CD8-positive, alpha-beta memory T cell (primary cell): ENCODE results near the gene PAPOLG. TPM values are rescaled to one million over a fixed set of nuclear protein-coding genes. Genes with fewer than 3 reads are reported as not detected.

ENCODE experiments used
- CTCF ChIA-PET: fragments of 350-600 bp; sonication (Branson Sonifier 250); formaldehyde crosslinking; loops from one replicate; lab custom pipeline; 2021; ENCODE audit warnings: antibody characterized with exemption; lab: Charles Lee
- POLR2A ChIA-PET: fragments of 350-600 bp; sonication (Branson Sonifier 250); formaldehyde crosslinking; loops from one replicate; lab custom pipeline; 2021; ENCODE audit warnings: antibody characterized with exemption; lab: Charles Lee
- DNase-seq, 5 donors: peaks; one replicate each; pipeline versions ENCODE4 v3.0.0 to v3.0.0-alpha.2; 2020 to 2022; ENCODE audit warnings: mixed read lengths in 1 of 5
- H3K27ac ChIP-seq: one replicate; pipeline ENCODE4 v1.7.0; 2013; ENCODE audit warnings: low read depth, mild to moderate bottlenecking, low read length, moderate library complexity
- H3K27me3 ChIP-seq: 2 replicates; pipeline ENCODE4 v1.7.0; 2013; ENCODE audit warnings: low read length, mild to moderate bottlenecking; ENCODE audit not compliant: insufficient read depth, poor library complexity, severe bottlenecking
- H3K36me3 ChIP-seq: 2 replicates; pipeline ENCODE4 v1.7.0; 2013; ENCODE audit warnings: mild to moderate bottlenecking, low read length, moderate library complexity; ENCODE audit not compliant: insufficient read depth
- H3K4me1 ChIP-seq: 2 replicates; pipeline ENCODE4 v1.7.0; 2013; ENCODE audit warnings: mild to moderate bottlenecking, low read length, moderate library complexity; ENCODE audit not compliant: insufficient read depth
- H3K4me3 ChIP-seq: 2 replicates; pipeline ENCODE4 v1.7.0; 2013; ENCODE audit warnings: mild to moderate bottlenecking, low read length
- H3K9me3 ChIP-seq: 2 replicates; pipeline ENCODE4 v1.7.0; 2013; ENCODE audit warnings: mild to moderate bottlenecking, low read length
- H3K27ac Mint-ChIP-seq, 8 donors: one replicate each; pipeline ENCODE4 v1.8.0; 2020 to 2021; ENCODE audit warnings: mixed read lengths in 8 of 8, mild to moderate bottlenecking in 6 of 8, inconsistent platforms in 3 of 8, moderate library complexity in 3 of 8
- H3K27me3 Mint-ChIP-seq, 2 donors: one replicate each; pipeline ENCODE4 v1.8.0; 2020 to 2021; ENCODE audit warnings: mixed read lengths in 2 of 2, mild to moderate bottlenecking in 1 of 2, moderate library complexity in 1 of 2
- H3K36me3 Mint-ChIP-seq, 3 donors: one replicate each; pipeline ENCODE4 v1.8.0; 2020 to 2021; ENCODE audit warnings: mixed read lengths in 3 of 3, inconsistent platforms in 1 of 3, mild to moderate bottlenecking in 1 of 3
- H3K4me1 Mint-ChIP-seq, 3 donors: one replicate each; pipeline ENCODE4 v1.8.0; 2020 to 2021; ENCODE audit warnings: mixed read lengths in 3 of 3, inconsistent platforms in 1 of 3, mild to moderate bottlenecking in 1 of 3
- H3K4me3 Mint-ChIP-seq, 7 donors: one replicate each; pipeline ENCODE4 v1.8.0; 2020 to 2021; ENCODE audit warnings: mixed read lengths in 7 of 7, mild to moderate bottlenecking in 6 of 7, moderate library complexity in 4 of 7, inconsistent platforms in 2 of 7
- H3K9me3 Mint-ChIP-seq, 5 donors: one replicate each; pipeline ENCODE4 v1.8.0; 2020 to 2022; ENCODE audit warnings: mixed read lengths in 5 of 5, mild to moderate bottlenecking in 3 of 5, moderate library complexity in 2 of 5, inconsistent platforms in 1 of 5
- polyA plus RNA-seq: library from polyadenylated mRNA; unstranded; fragments of 300-500 nt; fragmentation: Illumina TruSeq; gene quantifications from one replicate; pipeline ENCODE4 v1.2.3, GENCODE V29; 2021
- total RNA-seq, 2 experiments: library from RNA; stranded (reverse); gene quantifications; one replicate each; pipeline ENCODE4 v1.2.3, GENCODE V29; 2021

Gene PAPOLG
- total and polyA plus RNA-seq, 3 experiments from 2014 or later, result 15.0 to 18.9 (median 16.8) TPM

DNA sequence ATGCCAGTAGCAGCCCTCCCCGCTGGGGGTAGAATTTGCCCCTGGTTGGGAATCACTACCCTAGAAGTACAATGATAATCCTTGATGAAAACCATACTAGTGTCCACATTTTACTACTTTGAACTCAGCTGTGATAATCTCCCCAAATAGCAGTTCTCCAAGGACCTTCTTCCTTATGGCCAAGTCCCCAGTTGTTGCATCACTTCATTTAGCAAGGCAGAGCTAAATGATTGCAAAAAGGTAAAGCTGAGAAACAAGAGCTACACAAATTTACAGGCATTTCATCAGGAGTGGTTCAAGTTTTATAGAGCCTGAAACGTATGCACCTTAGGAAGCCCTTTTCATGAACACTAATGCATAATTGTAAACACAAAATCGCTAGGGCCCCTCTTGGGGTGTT lies 80.4 kb downstream of the PAPOLG start:
- peaks cover 10% of the 10 kb centered on the region for H3K4me1 ChIP-seq
- H3K4me3 Mint-ChIP-seq, result no peak overlapping the region

DNA sequence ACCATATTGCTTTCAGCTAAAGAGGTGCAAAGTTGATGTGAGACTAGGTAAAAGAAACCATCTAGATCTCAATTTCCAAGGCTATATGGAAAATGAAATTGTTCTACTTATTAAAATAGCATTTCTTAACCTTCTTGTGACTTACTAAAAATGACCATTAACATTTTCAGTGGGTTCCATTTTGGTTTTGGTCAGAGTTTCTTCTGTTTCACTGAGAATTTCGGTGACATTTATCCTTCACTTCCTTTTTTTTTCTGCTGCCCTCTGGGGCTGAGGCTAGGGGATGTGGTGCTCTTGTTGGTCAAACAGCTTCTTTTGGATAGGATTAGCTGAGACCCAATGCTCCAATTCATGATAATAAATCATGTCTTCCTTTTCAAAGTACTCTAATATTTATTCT lies 81.1 kb downstream of the PAPOLG start:
- Histone ChIP-seq H3K4me1 (peaks cover 10% of the 10 kb centered on the region), H3K27ac (no peak overlapping the region), H3K36me3 (no peaks in the 10 kb centered on the region), H3K9me3 (no peaks in the 10 kb centered on the region), H3K4me3 (no peak overlapping the region), H3K27me3 (peaks cover 4% of the 10 kb centered on the region)
- H3K27ac Mint-ChIP-seq, result no peak overlapping the region
- H3K36me3 Mint-ChIP-seq, result no peaks in the 10 kb centered on the region
- no peak for DNase-seq
- peaks cover 2 to 22% of the 10 kb centered on the region in 2 donors for H3K27me3 Mint-ChIP-seq
- CTCF ChIA-PET, result interaction anchor here (0.9 kb wide), 1 partner anchor 24 kb away, joined by 4 read pairs; no protein-coding TSS in a partner anchor
- no peak overlapping the region for H3K4me3 Mint-ChIP-seq
- peaks cover 10 to 11% (median 11%) of the 10 kb centered on the region in 3 donors for H3K4me1 Mint-ChIP-seq
- no peaks in the 10 kb centered on the region for H3K9me3 Mint-ChIP-seq
- POLR2A ChIA-PET, result no interaction called here

More for the DNA sequence above, 80.4 kb downstream of the PAPOLG start:
- Histone ChIP-seq H3K9me3 (no peaks in the 10 kb centered on the region), H3K36me3 (no peaks in the 10 kb centered on the region), H3K27me3 (peaks cover 4% of the 10 kb centered on the region), H3K4me3 (no peak overlapping the region), H3K27ac (no peak overlapping the region)
- H3K4me1 Mint-ChIP-seq, result peaks cover 10 to 11% (median 11%) of the 10 kb centered on the region in 3 donors
- no peaks in the 10 kb centered on the region for H3K9me3 Mint-ChIP-seq
- ChIA-PET POLR2A (no interaction called here), CTCF (interaction anchor here (0.9 kb wide), 1 partner anchor 23 kb away, joined by 4 read pairs; no protein-coding TSS in a partner anchor)
- no peak for DNase-seq
- H3K27me3 Mint-ChIP-seq, result peaks cover 2 to 22% of the 10 kb centered on the region in 2 donors
- no peaks in the 10 kb centered on the region for H3K36me3 Mint-ChIP-seq
- no peak overlapping the region for H3K27ac Mint-ChIP-seq

DNA sequence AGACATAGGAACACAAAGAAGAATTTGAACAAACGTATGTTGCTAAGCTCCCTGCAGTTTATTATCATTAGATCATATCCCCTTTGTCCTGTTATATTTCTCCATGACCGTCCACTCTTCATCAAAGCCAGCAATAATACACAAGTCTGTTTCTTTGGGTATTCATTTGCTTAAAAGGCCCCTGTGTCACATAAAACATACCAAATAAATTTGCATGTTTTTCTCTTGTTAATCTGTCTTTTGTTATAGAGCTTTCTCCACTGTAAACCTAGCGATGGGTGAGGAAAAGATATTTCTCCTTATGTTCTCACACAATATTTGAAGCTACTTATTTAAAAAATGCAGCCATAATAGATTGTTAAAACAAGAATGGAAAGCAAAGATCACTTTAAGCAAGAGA lies 82.4 kb downstream of the PAPOLG start:
- peaks cover 10 to 11% (median 11%) of the 10 kb centered on the region in 3 donors for H3K4me1 Mint-ChIP-seq
- Histone ChIP-seq H3K36me3 (no peaks in the 10 kb centered on the region), H3K9me3 (no peaks in the 10 kb centered on the region), H3K4me3 (no peak overlapping the region), H3K4me1 (peaks cover 10% of the 10 kb centered on the region), H3K27ac (no peak overlapping the region), H3K27me3 (peaks cover 4% of the 10 kb centered on the region)
- ChIA-PET CTCF (interaction anchor here (1.8 kb wide), 1 partner anchor 11 kb away, joined by 5 read pairs; no protein-coding TSS in a partner anchor), POLR2A (no interaction called here)
- no peak overlapping the region for H3K4me3 Mint-ChIP-seq
- no peaks in the 10 kb centered on the region for H3K9me3 Mint-ChIP-seq
- H3K36me3 Mint-ChIP-seq, result no peaks in the 10 kb centered on the region
- H3K27ac Mint-ChIP-seq, result no peak overlapping the region
- no peak for DNase-seq
- peaks cover 2 to 21% of the 10 kb centered on the region in 2 donors for H3K27me3 Mint-ChIP-seq

GRCh38 chr2:60839126-60839813 lies 83.2 kb downstream of the PAPOLG start:
- Histone ChIP-seq H3K4me3 (no peak overlapping the region), H3K9me3 (no peaks in the 10 kb centered on the region), H3K4me1 (peaks cover 10% of the 10 kb centered on the region), H3K27me3 (peaks cover 4% of the 10 kb centered on the region), H3K27ac (no peak overlapping the region), H3K36me3 (no peaks in the 10 kb centered on the region)
- H3K27me3 Mint-ChIP-seq, result peaks cover 2 to 15% of the 10 kb centered on the region in 2 donors
- no peak for DNase-seq
- peaks cover 10 to 11% (median 11%) of the 10 kb centered on the region in 3 donors for H3K4me1 Mint-ChIP-seq
- ChIA-PET CTCF (interaction anchor here (0.8 to 1.8 kb wide), 2 partner anchors 12 to 34 kb away, joined by 3 to 5 read pairs; no protein-coding TSS in a partner anchor), POLR2A (interaction anchor here (0.6 kb wide), 1 partner anchor 991 kb away, joined by 8 read pairs; no protein-coding TSS in a partner anchor)
- no peak overlapping the region for H3K4me3 Mint-ChIP-seq
- H3K9me3 Mint-ChIP-seq, result no peaks in the 10 kb centered on the region
- no peaks in the 10 kb centered on the region for H3K36me3 Mint-ChIP-seq
- peak overlapping the region in 2 of 8 donors; percentile 20 to 29 for H3K27ac Mint-ChIP-seq

- peaks cover 10 to 11% (median 11%) of the 10 kb centered on the region in 3 donors for H3K4me1 Mint-ChIP-seq
- CTCF ChIA-PET, result no interaction called here
- peak overlapping the region in 3 of 7 donors; percentile 26 to 57 (median 50) for H3K4me3 Mint-ChIP-seq
- peak in 2 of 5 donors; percentile 13 to 26 for DNase-seq
- no peaks in the 10 kb centered on the region for H3K36me3 Mint-ChIP-seq
- Histone ChIP-seq H3K27me3 (no peaks in the 10 kb centered on the region), H3K4me1 (peaks cover 10% of the 10 kb centered on the region), H3K9me3 (no peaks in the 10 kb centered on the region), H3K27ac (no peak overlapping the region), H3K4me3 (no peak overlapping the region), H3K36me3 (no peaks in the 10 kb centered on the region)
- peaks cover 0 to 7% of the 10 kb centered on the region in 2 donors for H3K27me3 Mint-ChIP-seq
- POLR2A ChIA-PET, result no interaction called here
- H3K27ac Mint-ChIP-seq, result peak overlapping the region; percentile 40 to 90 (median 76)
- no peaks in the 10 kb centered on the region for H3K9me3 Mint-ChIP-seq
These were observed 84.8 kb downstream of the PAPOLG start for GRCh38 chr2:60840880-60841279.

DNA sequence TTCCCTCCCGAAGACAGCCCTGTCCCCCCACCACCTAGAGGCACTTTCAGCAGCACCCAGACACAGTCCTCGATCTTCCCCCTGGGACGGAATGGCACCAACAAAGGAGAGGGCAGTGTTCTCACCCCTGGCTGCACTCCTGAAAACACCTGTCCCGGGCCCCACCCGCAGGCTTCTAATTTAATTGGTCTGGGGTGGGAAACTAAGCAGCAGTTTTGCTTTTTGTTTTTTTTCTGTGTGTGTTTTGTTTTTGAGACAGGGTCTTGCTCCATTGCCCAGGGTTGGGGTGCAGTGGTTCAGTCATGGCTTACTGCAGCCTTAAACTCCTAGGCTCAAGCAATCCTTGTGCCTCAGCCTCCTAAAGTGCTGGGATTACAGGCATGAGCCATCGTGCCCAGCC lies 86.9 kb downstream of the PAPOLG start:
- no peak overlapping the region for H3K4me3 Mint-ChIP-seq
- peak overlapping the region in 1 of 8 donors; percentile 70 for H3K27ac Mint-ChIP-seq
- ChIA-PET CTCF (no interaction called here), POLR2A (no interaction called here)
- no peaks in the 10 kb centered on the region for H3K27me3 ChIP-seq
- H3K4me1 Mint-ChIP-seq, result peaks cover 10 to 11% (median 11%) of the 10 kb centered on the region in 3 donors
- no peak overlapping the region for H3K27ac ChIP-seq
- H3K27me3 Mint-ChIP-seq, result peaks cover 0 to under 1% of the 10 kb centered on the region in 2 donors
- H3K9me3 Mint-ChIP-seq, result no peaks in the 10 kb centered on the region
- no peak overlapping the region for H3K4me3 ChIP-seq
- H3K36me3 Mint-ChIP-seq, result no peaks in the 10 kb centered on the region
- H3K4me1 ChIP-seq, result peaks cover 10% of the 10 kb centered on the region
- H3K9me3 ChIP-seq, result no peaks in the 10 kb centered on the region
- no peaks in the 10 kb centered on the region for H3K36me3 ChIP-seq
- DNase-seq, result no peak

GRCh38 chr2:60844105-60844504 lies 88.0 kb downstream of the PAPOLG start:
- H3K9me3 Mint-ChIP-seq, result no peaks in the 10 kb centered on the region
- Histone ChIP-seq H3K9me3 (no peaks in the 10 kb centered on the region), H3K4me1 (peaks cover 10% of the 10 kb centered on the region), H3K27ac (no peak overlapping the region), H3K4me3 (no peak overlapping the region), H3K27me3 (no peaks in the 10 kb centered on the region), H3K36me3 (no peaks in the 10 kb centered on the region)
- ChIA-PET CTCF (no interaction called here), POLR2A (no interaction called here)
- peaks cover 10 to 11% (median 11%) of the 10 kb centered on the region in 3 donors for H3K4me1 Mint-ChIP-seq
- H3K4me3 Mint-ChIP-seq, result no peak overlapping the region
- H3K36me3 Mint-ChIP-seq, result no peaks in the 10 kb centered on the region
- peak overlapping the region in 3 of 8 donors; percentile 1 to 61 (median 45) for H3K27ac Mint-ChIP-seq
- DNase-seq, result no peak
- H3K27me3 Mint-ChIP-seq, result peaks cover 0 to 2% of the 10 kb centered on the region in 2 donors

GRCh38 chr2:60847854-60848253 lies 91.8 kb downstream of the PAPOLG start:
- H3K27me3 Mint-ChIP-seq, result peaks cover 2 to 9% of the 10 kb centered on the region in 2 donors
- H3K9me3 Mint-ChIP-seq, result no peaks in the 10 kb centered on the region
- no peaks in the 10 kb centered on the region for H3K36me3 ChIP-seq
- POLR2A ChIA-PET, result no interaction called here
- no peak overlapping the region for H3K27ac ChIP-seq
- H3K36me3 Mint-ChIP-seq, result no peaks in the 10 kb centered on the region
- CTCF ChIA-PET, result no interaction called here
- no peaks in the 10 kb centered on the region for H3K9me3 ChIP-seq
- H3K27me3 ChIP-seq, result no peaks in the 10 kb centered on the region
- no peak for DNase-seq
- H3K4me1 ChIP-seq, result no peaks in the 10 kb centered on the region
- no peak overlapping the region for H3K4me3 ChIP-seq
- H3K4me1 Mint-ChIP-seq, result no peaks in the 10 kb centered on the region
- peak overlapping the region in 1 of 8 donors; percentile 76 for H3K27ac Mint-ChIP-seq
- H3K4me3 Mint-ChIP-seq, result no peak overlapping the region
